Bronchial epithelial cell (primary cell): ENCODE data around the gene TSHR. TPM values are rescaled to one million over a fixed set of nuclear protein-coding genes. Genes with fewer than 3 reads are reported as not detected.
A peak's percentile ranks its signal among the peaks of the same experiment; 100 is the strongest.

Source experiments
- DNase-seq: peaks from one replicate; pipeline ENCODE4 v3.0.0-alpha.2; 2010; ENCODE audit warnings: low read depth
- FAIRE-seq: peaks from 2 replicates; lab custom pipeline; 2011; peaks lifted over from hg19 to GRCh38; lab: Jason Lieb, UNC
- H3K27me3 ChIP-seq: 2 replicates; pipeline ENCODE4 v1.5.1; 2011; ENCODE audit warnings: low read length; ENCODE audit not compliant: control insufficient read depth, insufficient read depth
- H3K36me3 ChIP-seq: 2 replicates; pipeline ENCODE4 v1.5.1; 2011; ENCODE audit warnings: low read length; ENCODE audit not compliant: control insufficient read depth, insufficient read depth
- H3K4me3 ChIP-seq: 2 replicates; pipeline ENCODE4 v1.5.1; 2011; ENCODE audit warnings: mild to moderate bottlenecking, low read depth, low read length, control low read depth
- CTCF ChIP-seq: IDR thresholded peaks from 2 replicates; pipeline ENCODE4 v1.5.1; 2011; ENCODE audit warnings: mild to moderate bottlenecking, moderate library complexity, low read length, control low read depth, inconsistent platforms; ENCODE audit not compliant: insufficient read depth, severe bottlenecking
- total RNA-seq: library from RNA; depleted of rRNA; stranded (reverse); fragments of >200 nt; gene quantifications from 2 replicates; pipeline ENCODE4 v1.2.1, GENCODE V29; 2014

TSHR gene
- total RNA-seq, 1 donor from 2014 or later: not detected

- no peak for DNase-seq
- no peak for FAIRE-seq
- no peak overlapping the region for H3K4me3 ChIP-seq
- TF ChIP-seq CTCF: no peak
- H3K27me3 ChIP-seq: no peaks in the 10 kb centered on the region
- no peaks in the 10 kb centered on the region for H3K36me3 ChIP-seq
Measured at GRCh38 chr14:81120501-81120900, 165.1 kb downstream of the TSHR start.

GRCh38 chr14:81122326-81122725, 166.9 kb downstream of the TSHR start:
- Histone ChIP-seq H3K36me3 (no peaks in the 10 kb centered on the region), H3K27me3 (no peaks in the 10 kb centered on the region), H3K4me3 (no peak overlapping the region)
- FAIRE-seq (no peak), DNase-seq (no peak)
- no peak for TF ChIP-seq CTCF

- no peak for TF ChIP-seq CTCF
- Histone ChIP-seq H3K36me3 (no peaks in the 10 kb centered on the region), H3K27me3 (no peaks in the 10 kb centered on the region), H3K4me3 (no peak overlapping the region)
- FAIRE-seq (no peak), DNase-seq (no peak)
Measured at GRCh38 chr14:81123811-81124210, 168.4 kb downstream of the TSHR start.

GRCh38 chr14:81125536-81125935, 170.1 kb downstream of the TSHR start:
- no peak for TF ChIP-seq CTCF

GRCh38 chr14:81127785-81128184, 172.4 kb downstream of the TSHR start:
- H3K27me3 ChIP-seq: no peaks in the 10 kb centered on the region
- FAIRE-seq: no peak

More at GRCh38 chr14:81125536-81125935, 170.1 kb downstream of the TSHR start:
- Histone ChIP-seq H3K36me3 (no peaks in the 10 kb centered on the region), H3K27me3 (no peaks in the 10 kb centered on the region), H3K4me3 (no peak overlapping the region)
- DNase-seq (no peak), FAIRE-seq (peak; percentile 13)

More at GRCh38 chr14:81127785-81128184, 172.4 kb downstream of the TSHR start:
- Histone ChIP-seq H3K36me3 (no peaks in the 10 kb centered on the region), H3K4me3 (no peak overlapping the region)
- TF ChIP-seq CTCF: no peak
- DNase-seq: peak; percentile 22
